ENCODE measurements around the gene IGSF6.

Gene IGSF6

GRCh38 chr16:21644674-21645073, 7.7 kb downstream of the IGSF6 start:
- Histone ChIP-seq H3K36me3 (ENCODE audit: control insufficient read depth, insufficient read depth, low read length) (no peaks in the 10 kb centered on the region; the same call in 1 of the 2 replicates), H3K27me3 (replicated peaks; ENCODE audit: control insufficient read depth, insufficient read depth, low read length) (no peaks in the 10 kb centered on the region), H3K4me3 (replicated peaks; ENCODE audit: low read depth, low read length) (no peak overlapping the region)
- no peak for DNase-seq (ENCODE audit: extremely low read depth, insufficient read length)
- TF ChIP-seq CTCF (IDR thresholded peaks at IDR 0.05; ENCODE audit: insufficient read depth, low read length, poor library complexity, severe bottlenecking) = no peak

GRCh38 chr16:21643785-21644184, 8.6 kb downstream of the IGSF6 start:
- Histone ChIP-seq H3K4me3 (replicated peaks; ENCODE audit: low read depth, low read length) (no peak overlapping the region), H3K27me3 (replicated peaks; ENCODE audit: control insufficient read depth, insufficient read depth, low read length) (no peaks in the 10 kb centered on the region), H3K36me3 (ENCODE audit: control insufficient read depth, insufficient read depth, low read length) (no peaks in the 10 kb centered on the region)
- no peak for DNase-seq (ENCODE audit: extremely low read depth, insufficient read length)
- no peak for TF ChIP-seq CTCF (IDR thresholded peaks at IDR 0.05; ENCODE audit: insufficient read depth, low read length, poor library complexity, severe bottlenecking)

- no peak for DNase-seq (ENCODE audit: extremely low read depth, insufficient read length)
- no peak for TF ChIP-seq CTCF (IDR thresholded peaks at IDR 0.05; ENCODE audit: insufficient read depth, low read length, poor library complexity, severe bottlenecking)
- Histone ChIP-seq H3K27me3 (replicated peaks; ENCODE audit: control insufficient read depth, insufficient read depth, low read length) (no peaks in the 10 kb centered on the region), H3K36me3 (ENCODE audit: control insufficient read depth, insufficient read depth, low read length) (no peaks in the 10 kb centered on the region), H3K4me3 (replicated peaks; ENCODE audit: low read depth, low read length) (no peak overlapping the region)
These were observed 9.5 kb downstream of the IGSF6 start for GRCh38 chr16:21642861-21643260.

GRCh38 chr16:21641916-21642315, 10.5 kb downstream of the IGSF6 start:
- no peak for DNase-seq (ENCODE audit: extremely low read depth, insufficient read length)
- TF ChIP-seq CTCF (IDR thresholded peaks at IDR 0.05; ENCODE audit: insufficient read depth, low read length, poor library complexity, severe bottlenecking) = no peak
- H3K27me3 ChIP-seq (replicated peaks; ENCODE audit: control insufficient read depth, insufficient read depth, low read length) = no peaks in the 10 kb centered on the region
- H3K4me3 ChIP-seq (replicated peaks; ENCODE audit: low read depth, low read length) = no peak overlapping the region
- no peaks in the 10 kb centered on the region for H3K36me3 ChIP-seq (ENCODE audit: control insufficient read depth, insufficient read depth, low read length)

GRCh38 chr16:21639493-21639892, 12.9 kb downstream of the IGSF6 start:
- no peak overlapping the region for H3K4me3 ChIP-seq (replicated peaks; ENCODE audit: low read depth, low read length)
- no peak for DNase-seq (ENCODE audit: extremely low read depth, insufficient read length)
- no peaks in the 10 kb centered on the region for H3K27me3 ChIP-seq (replicated peaks; ENCODE audit: control insufficient read depth, insufficient read depth, low read length)
- TF ChIP-seq CTCF (IDR thresholded peaks at IDR 0.05; ENCODE audit: insufficient read depth, low read length, poor library complexity, severe bottlenecking) = no peak
- no peaks in the 10 kb centered on the region for H3K36me3 ChIP-seq (ENCODE audit: control insufficient read depth, insufficient read depth, low read length)

- Histone ChIP-seq H3K27me3 (replicated peaks; ENCODE audit: control insufficient read depth, insufficient read depth, low read length) (no peaks in the 10 kb centered on the region), H3K36me3 (ENCODE audit: control insufficient read depth, insufficient read depth, low read length) (no peaks in the 10 kb centered on the region), H3K4me3 (replicated peaks; ENCODE audit: low read depth, low read length) (no peak overlapping the region)
- no peak for DNase-seq (ENCODE audit: extremely low read depth, insufficient read length)
- no peak for TF ChIP-seq CTCF (IDR thresholded peaks at IDR 0.05; ENCODE audit: insufficient read depth, low read length, poor library complexity, severe bottlenecking)
These were observed 13.8 kb downstream of the IGSF6 start for GRCh38 chr16:21638573-21638975.
